Neural progenitor cell (in vitro differentiated cells): ENCODE measurements around the gene PDE4A. TPM values are rescaled to one million over a fixed set of nuclear protein-coding genes. Genes with fewer than 3 reads are reported as not detected.
A peak's percentile ranks its signal among the peaks of the same experiment; 100 is the strongest.

Experiments used
- DNase-seq: peaks from one replicate; pipeline ENCODE4 v3.0.0-alpha.2; 2016; ENCODE audit warnings: low spot score
- H2AFZ ChIP-seq: fragments of 200-600 bp; sonication (generic); replicated peaks from 2 replicates; pipeline ENCODE4 v1.6.1; 2016; ENCODE audit warnings: antibody characterized with exemption
- H3F3A ChIP-seq: fragments of 200-600 bp; sonication (generic); 2 replicates; pipeline ENCODE4 v1.6.1; 2016; ENCODE audit warnings: antibody characterized with exemption, low read depth
- H3K27ac ChIP-seq: fragments of 200-600 bp; sonication (generic); 2 replicates; pipeline ENCODE4 v1.5.1; 2016; ENCODE audit warnings: mild to moderate bottlenecking
- H3K27me3 ChIP-seq: fragments of 200-600 bp; sonication (generic); 2 replicates; pipeline ENCODE4 v1.6.1; 2016; ENCODE audit warnings: mild to moderate bottlenecking, moderate library complexity
- H3K36me3 ChIP-seq: fragments of 200-600 bp; sonication (generic); 2 replicates; pipeline ENCODE4 v1.5.1; 2016
- H3K4me1 ChIP-seq: fragments of 200-600 bp; sonication (generic); 2 replicates; pipeline ENCODE4 v1.6.1; 2016; ENCODE audit warnings: mixed run types
- H3K4me2 ChIP-seq: fragments of 200-600 bp; sonication (generic); 2 replicates; pipeline ENCODE4 v1.6.1; 2016
- H3K4me3 ChIP-seq: fragments of 200-600 bp; sonication (generic); 2 replicates; pipeline ENCODE4 v1.5.1; 2016
- H3K79me2 ChIP-seq: fragments of 200-600 bp; sonication (generic); 2 replicates; pipeline ENCODE4 v1.6.1; 2016; ENCODE audit warnings: low read depth
- H3K9ac ChIP-seq: fragments of 200-600 bp; sonication (generic); 2 replicates; pipeline ENCODE4 v1.6.1; 2016
- H3K9me3 ChIP-seq: fragments of 200-600 bp; sonication (generic); 2 replicates; pipeline ENCODE4 v1.5.1; 2016; ENCODE audit warnings: low read depth
- H4K20me1 ChIP-seq: fragments of 200-600 bp; sonication (generic); 2 replicates; pipeline ENCODE4 v1.6.1; 2016; ENCODE audit warnings: low read depth
- H3K27ac Mint-ChIP-seq: 3 replicates; pipeline ENCODE4 v1.8.0; 2021; ENCODE audit warnings: mixed read lengths
- H3K27me3 Mint-ChIP-seq: 2 replicates; pipeline ENCODE4 v1.8.0; 2022; ENCODE audit warnings: low read depth, mild to moderate bottlenecking, inconsistent platforms, moderate library complexity, mixed read lengths; ENCODE audit not compliant: insufficient read depth
- H3K36me3 Mint-ChIP-seq: 3 replicates; pipeline ENCODE4 v1.8.0; 2021; ENCODE audit warnings: mixed read lengths
- H3K4me1 Mint-ChIP-seq: 3 replicates; pipeline ENCODE4 v1.8.0; 2021; ENCODE audit warnings: mixed read lengths
- H3K4me3 Mint-ChIP-seq: 3 replicates; pipeline ENCODE4 v1.8.0; 2021; ENCODE audit warnings: mild to moderate bottlenecking, moderate library complexity, mixed read lengths
- H3K9me3 Mint-ChIP-seq: 3 replicates; pipeline ENCODE4 v1.8.0; 2020; ENCODE audit warnings: mixed read lengths
- EZH2 ChIP-seq: fragments of 200-600 bp; sonication (generic); IDR thresholded peaks from 2 replicates; pipeline ENCODE4 v1.6.1; 2017; ENCODE audit warnings: antibody characterized with exemption, mild to moderate bottlenecking, moderate library complexity
- EZH2phosphoT487 ChIP-seq: fragments of 200-600 bp; sonication (generic); IDR thresholded peaks from 2 replicates; pipeline ENCODE4 v1.6.1; 2017; ENCODE audit warnings: antibody characterized with exemption
- total RNA-seq: library from RNA; depleted of rRNA; stranded (reverse); fragments of >200 nt; gene quantifications from 2 replicates; pipeline ENCODE4 v1.2.3, GENCODE V29; 2015; ENCODE audit warnings: low replicate concordance
- TF ChIP-seq, protein P1 (sequence below): fragments of 200-600 bp; sonication (generic); IDR thresholded peaks from 2 replicates; pipeline ENCODE4 v1.5.1; 2017; ENCODE audit warnings: antibody characterized with exemption, mild to moderate bottlenecking

Gene PDE4A
- total RNA-seq, 1 donor from 2014 or later = 0.37 TPM

DNA sequence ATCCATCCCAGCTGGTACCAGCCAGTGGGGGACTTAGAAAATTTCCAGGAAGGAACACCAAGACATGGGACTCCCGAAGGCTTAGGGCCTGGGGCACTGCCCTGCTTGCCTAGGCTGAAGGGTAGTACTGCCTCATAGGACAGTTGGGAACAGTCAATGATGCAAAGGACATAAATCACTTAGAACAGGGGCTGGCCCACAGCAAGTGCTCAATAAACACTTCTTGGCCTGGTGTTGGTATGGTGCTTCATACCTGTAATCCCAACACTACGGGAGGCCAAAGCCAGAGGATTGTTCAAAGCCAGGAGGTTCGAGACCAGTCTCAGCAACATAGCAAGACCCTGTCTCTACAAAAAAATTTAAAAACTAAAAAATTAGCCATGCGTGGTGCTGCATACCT, 77.0 kb downstream of the PDE4A start:
- Mint-ChIP-seq H3K27me3 (peaks cover 3% of the 10 kb centered on the region), H3K4me1 (peaks cover 10% of the 10 kb centered on the region), H3K27ac (peak overlapping the region; percentile 58), H3K36me3 (peaks cover 23% of the 10 kb centered on the region), H3K4me3 (no peak overlapping the region), H3K9me3 (no peaks in the 10 kb centered on the region)
- no peak for DNase-seq
- H3K9me3 ChIP-seq = no peaks in the 10 kb centered on the region
- no peak overlapping the region for H3K9ac ChIP-seq
- H3K27ac ChIP-seq = no peak overlapping the region
- no peak overlapping the region for H3K4me2 ChIP-seq
- H3K27me3 ChIP-seq = no peaks in the 10 kb centered on the region
- peaks cover 47% of the 10 kb centered on the region for H3K79me2 ChIP-seq
- H4K20me1 ChIP-seq = no peaks in the 10 kb centered on the region
- H2AFZ ChIP-seq = no peak overlapping the region
- H3F3A ChIP-seq = peaks cover 3% of the 10 kb centered on the region
- no peaks in the 10 kb centered on the region for H3K36me3 ChIP-seq
- TF ChIP-seq, protein P1, sequence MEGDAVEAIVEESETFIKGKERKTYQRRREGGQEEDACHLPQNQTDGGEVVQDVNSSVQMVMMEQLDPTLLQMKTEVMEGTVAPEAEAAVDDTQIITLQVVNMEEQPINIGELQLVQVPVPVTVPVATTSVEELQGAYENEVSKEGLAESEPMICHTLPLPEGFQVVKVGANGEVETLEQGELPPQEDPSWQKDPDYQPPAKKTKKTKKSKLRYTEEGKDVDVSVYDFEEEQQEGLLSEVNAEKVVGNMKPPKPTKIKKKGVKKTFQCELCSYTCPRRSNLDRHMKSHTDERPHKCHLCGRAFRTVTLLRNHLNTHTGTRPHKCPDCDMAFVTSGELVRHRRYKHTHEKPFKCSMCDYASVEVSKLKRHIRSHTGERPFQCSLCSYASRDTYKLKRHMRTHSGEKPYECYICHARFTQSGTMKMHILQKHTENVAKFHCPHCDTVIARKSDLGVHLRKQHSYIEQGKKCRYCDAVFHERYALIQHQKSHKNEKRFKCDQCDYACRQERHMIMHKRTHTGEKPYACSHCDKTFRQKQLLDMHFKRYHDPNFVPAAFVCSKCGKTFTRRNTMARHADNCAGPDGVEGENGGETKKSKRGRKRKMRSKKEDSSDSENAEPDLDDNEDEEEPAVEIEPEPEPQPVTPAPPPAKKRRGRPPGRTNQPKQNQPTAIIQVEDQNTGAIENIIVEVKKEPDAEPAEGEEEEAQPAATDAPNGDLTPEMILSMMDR = no peak
- TF ChIP-seq EZH2phosphoT487 = no peak
- no peak for TF ChIP-seq EZH2
- H3K4me3 ChIP-seq = no peak overlapping the region
- no peaks in the 10 kb centered on the region for H3K4me1 ChIP-seq

DNA sequence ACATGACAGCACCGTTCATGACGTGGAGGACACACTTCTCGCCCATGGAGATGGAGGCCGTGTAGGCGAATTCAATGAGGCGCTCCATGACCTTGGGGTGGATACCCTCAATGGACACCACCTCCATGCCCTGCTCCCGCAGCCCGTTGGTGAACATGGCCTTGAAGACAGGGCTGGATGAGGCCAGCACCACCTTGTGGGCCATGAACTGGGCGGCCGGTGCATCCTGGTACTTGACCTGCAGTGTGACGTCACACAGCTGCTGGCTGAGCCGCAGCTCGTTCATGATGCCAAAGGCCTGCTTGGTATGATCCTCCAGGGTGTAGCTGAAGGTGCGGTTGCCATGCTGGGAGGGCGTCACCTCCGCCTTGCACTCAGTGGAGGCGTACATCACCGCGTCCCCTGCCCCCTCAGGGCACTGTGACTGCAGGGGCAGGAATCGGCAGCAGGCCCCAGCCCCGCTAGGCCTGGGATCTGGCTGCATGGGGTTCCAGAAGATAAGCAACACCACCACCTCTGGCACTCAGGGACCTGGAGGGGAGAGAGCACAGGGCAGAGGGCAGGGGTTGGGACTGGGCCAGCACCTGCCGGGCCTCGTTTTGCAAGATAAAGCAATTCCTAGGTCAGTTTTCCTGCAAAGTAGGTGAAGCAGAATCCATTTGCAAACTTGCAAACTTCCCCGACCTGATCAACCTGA, 79.4 kb downstream of the PDE4A start:
- peaks cover 12% of the 10 kb centered on the region for H3F3A ChIP-seq
- no peak overlapping the region for H3K27ac ChIP-seq
- H3K36me3 ChIP-seq = no peaks in the 10 kb centered on the region
- no peak overlapping the region for H3K9ac ChIP-seq
- H3K4me3 ChIP-seq = no peak overlapping the region
- Mint-ChIP-seq H3K27ac (no peak overlapping the region), H3K9me3 (no peaks in the 10 kb centered on the region), H3K36me3 (peaks cover 20% of the 10 kb centered on the region), H3K27me3 (peaks cover 5% of the 10 kb centered on the region), H3K4me1 (peaks cover 13% of the 10 kb centered on the region), H3K4me3 (peak overlapping the region; percentile 79)
- TF ChIP-seq EZH2 = no peak
- TF ChIP-seq, protein P1 = no peak
- TF ChIP-seq EZH2phosphoT487 = no peak
- no peak for DNase-seq
- no peak overlapping the region for H3K4me2 ChIP-seq
- no peaks in the 10 kb centered on the region for H3K4me1 ChIP-seq
- H3K79me2 ChIP-seq = peaks cover 49% of the 10 kb centered on the region
- no peaks in the 10 kb centered on the region for H3K9me3 ChIP-seq
- H4K20me1 ChIP-seq = no peaks in the 10 kb centered on the region
- H2AFZ ChIP-seq = no peak overlapping the region
- peaks cover 12% of the 10 kb centered on the region for H3K27me3 ChIP-seq

DNA sequence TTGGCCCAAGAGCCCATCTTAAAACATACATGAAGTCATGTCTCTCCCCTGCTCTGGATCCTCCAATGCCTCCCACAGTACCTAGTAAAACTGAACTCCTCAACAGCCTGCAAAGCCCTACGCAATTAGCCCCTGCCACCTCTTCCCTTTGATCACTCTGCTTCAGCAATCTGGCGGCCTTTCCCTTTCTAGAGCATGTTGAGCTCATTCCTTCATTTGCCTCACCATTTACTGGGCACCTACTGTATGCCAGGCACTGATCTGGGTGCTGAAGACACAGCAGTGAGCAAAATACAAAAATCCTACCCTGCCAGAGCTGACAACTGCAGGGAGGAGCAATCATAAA, 79.9 kb downstream of the PDE4A start:
- no peak overlapping the region for H3K4me2 ChIP-seq
- no peak overlapping the region for H3K27ac ChIP-seq
- H3K9me3 Mint-ChIP-seq = no peaks in the 10 kb centered on the region
- H3K79me2 ChIP-seq = peaks cover 49% of the 10 kb centered on the region
- peaks cover 12% of the 10 kb centered on the region for H3K27me3 ChIP-seq
- H3K4me1 Mint-ChIP-seq = peaks cover 13% of the 10 kb centered on the region
- no peaks in the 10 kb centered on the region for H4K20me1 ChIP-seq
- H3K36me3 Mint-ChIP-seq = peaks cover 20% of the 10 kb centered on the region
- H2AFZ ChIP-seq = no peak overlapping the region
- no peaks in the 10 kb centered on the region for H3K9me3 ChIP-seq
- H3K36me3 ChIP-seq = no peaks in the 10 kb centered on the region
- H3K4me3 ChIP-seq = no peak overlapping the region
- H3F3A ChIP-seq = peaks cover 15% of the 10 kb centered on the region
- no peak overlapping the region for H3K27ac Mint-ChIP-seq
- TF ChIP-seq, protein P1 = no peak
- TF ChIP-seq EZH2 (no peak), EZH2phosphoT487 (no peak)
- DNase-seq = no peak
- peaks cover 5% of the 10 kb centered on the region for H3K27me3 Mint-ChIP-seq
- H3K9ac ChIP-seq = no peak overlapping the region
- H3K4me1 ChIP-seq = no peaks in the 10 kb centered on the region
- H3K4me3 Mint-ChIP-seq = peak overlapping the region; percentile 79
